ENCODE data around the gene RNF145.

GRCh38 chr5:159121061-159121460, 88.3 kb downstream of the RNF145 start:
- TF ChIP-seq CTCF (IDR thresholded peaks at IDR 0.05; ENCODE audit: low read length) (no peak), EZH2 (IDR thresholded peaks at IDR 0.05; ENCODE audit: borderline replicate concordance, low read length) (no peak)

Measured in OCI-LY1 (cell line).